Measurements from ENCODE around the gene CFDP1. TPM values are rescaled to one million over a fixed set of nuclear protein-coding genes. Genes with fewer than 3 reads are reported as not detected.
A peak's percentile ranks its signal among the peaks of the same experiment; 100 is the strongest.

CFDP1 gene
- total and polyA plus RNA-seq, 2 of the 13 experiments (the other 11 are each of a cell fraction or from before 2014, with no cell fraction given) = 78.6 to 153 TPM

GRCh38 chr16:75433732-75434413 lies 570 bp upstream of the CFDP1 start (continued):
- TF ChIP-seq KIAA2018 (CRISPR knock-in tag; IDR thresholded peaks at IDR 0.05; ENCODE audit: borderline replicate concordance) (no peak), ZMAT3 (CRISPR knock-in tag; conservative IDR thresholded peaks at IDR 0.05) (no peak), THAP11 (CRISPR knock-in tag; IDR thresholded peaks at IDR 0.05) (peak; percentile 94), FUBP1 (CRISPR knock-in tag; IDR thresholded peaks at IDR 0.05; ENCODE audit: borderline replicate concordance) (no peak), ZNF230 (CRISPR knock-in tag; IDR thresholded peaks at IDR 0.05) (no peak), ATM (IDR thresholded peaks at IDR 0.05; ENCODE audit: borderline replicate concordance) (no peak), MEF2D (CRISPR knock-in tag; IDR thresholded peaks at IDR 0.05) (0 out of 2 replicates have a peak, but pooled peaks have one; percentile 40), GPBP1L1 (CRISPR knock-in tag; IDR thresholded peaks at IDR 0.05) (no peak), HIC2 (CRISPR knock-in tag; IDR thresholded peaks at IDR 0.05; ENCODE audit: low read depth) (no peak), ADNP (CRISPR knock-in tag; IDR thresholded peaks at IDR 0.05) (no peak), CBFB (CRISPR knock-in tag; IDR thresholded peaks at IDR 0.05) (no peak), DNMT1 (CRISPR knock-in tag; IDR thresholded peaks at IDR 0.05) (no peak), RCOR2 (CRISPR knock-in tag; IDR thresholded peaks at IDR 0.05) (no peak; the same call in 1 of the 2 replicates), ZNF556 (CRISPR knock-in tag; IDR thresholded peaks at IDR 0.05; ENCODE audit: borderline replicate concordance) (peak; percentile 34; the same call in 1 of the 2 replicates), MEIS2 (CRISPR knock-in tag; IDR thresholded peaks at IDR 0.05) (0 out of 2 replicates have a peak, but pooled peaks have one; percentile 55), ZNF615 (CRISPR knock-in tag; IDR thresholded peaks at IDR 0.05; ENCODE audit: borderline replicate concordance) (no peak)

Measured in HepG2 (cell line).